ENCODE measurements around the gene BROX. TPM values are rescaled to one million over a fixed set of nuclear protein-coding genes. Genes with fewer than 3 reads are reported as not detected.
A peak's percentile ranks its signal among the peaks of the same experiment; 100 is the strongest.

The BROX gene
- polyA plus RNA-seq, 1 of the 3 experiments (the other 2 are of a cell fraction), result 3.8 TPM

- POLR2A ChIA-PET, result no interaction called here
- 0 out of 2 replicates have a peak overlapping the region, but pooled peaks have one; percentile 14 for H2AFZ ChIP-seq (ENCODE audit: low read depth)
- no peaks in the 10 kb centered on the region for H3K27me3 ChIP-seq (ENCODE audit: insufficient read depth)
- H3K9ac ChIP-seq, result no peak overlapping the region
- peak overlapping the region in 1 of 2 experiments; percentile 15; a peak in 1 of 4 replicates for H3K27ac ChIP-seq (ENCODE audit: low read depth in 2 of 2, low read length in 1 of 2)
- CTCF ChIA-PET, result interaction anchor here (1.1 to 1.3 kb wide), 2 partner anchors 23 to 335 kb away, joined by 5 read pairs; no protein-coding TSS in a partner anchor
- no peak for DNase-seq
- no peaks in the 10 kb centered on the region for H3K9me2 ChIP-seq
- WGBS (ENCODE audit: low lambda C conversion rate), result 66% methylated on average over 10 of the region's 10 CpGs
- peaks cover 7% of the 10 kb centered on the region for H3F3A ChIP-seq (replicated peaks; ENCODE audit: insufficient read depth)
- peaks cover 0 to 3% of the 10 kb centered on the region in 2 experiments; a peak in 1 of 4 replicates for H3K4me1 ChIP-seq (ENCODE audit: control insufficient read depth in 1 of 2, insufficient read depth in 2 of 2, low read depth in 1 of 2, low read length in 1 of 2)
- 0 out of 2 replicates have a peak overlapping the region, but pooled peaks have one; percentile 0 for H3K4me2 ChIP-seq
- H3K4me3 ChIP-seq (ENCODE audit: low read depth in 2 of 2, low read length in 1 of 2), result no peak overlapping the region
- TF ChIP-seq NFIC (IDR thresholded peaks at IDR 0.05; ENCODE audit: borderline replicate concordance) (peak; percentile 46; the same call in 1 of the 2 replicates), YY1 (IDR thresholded peaks at IDR 0.05; ENCODE audit: low read depth) (no peak), TCF12 (IDR thresholded peaks at IDR 0.05) (no peak), MXI1 (IDR thresholded peaks at IDR 0.05; ENCODE audit: low read depth, low read length) (no peak), FOSL2 (IDR thresholded peaks at IDR 0.05; ENCODE audit: borderline replicate concordance, low read depth) (peak; percentile 52; the same call in 1 of the 2 replicates), JUND (IDR thresholded peaks at IDR 0.05) (peak; percentile 22; the same call in 1 of the 2 replicates), FOXJ3 (CRISPR knock-in tag; IDR thresholded peaks at IDR 0.05) (no peak), EZH2phosphoT487 (IDR thresholded peaks at IDR 0.05; ENCODE audit: borderline replicate concordance, low read depth) (no peak), IRF3 (IDR thresholded peaks at IDR 0.05; ENCODE audit: low read depth, low read length) (no peak), MEF2A (IDR thresholded peaks at IDR 0.05; ENCODE audit: borderline replicate concordance, low read depth) (no peak), ELF1 (IDR thresholded peaks at IDR 0.05) (no peak)
- TF ChIP-seq, protein P1, sequence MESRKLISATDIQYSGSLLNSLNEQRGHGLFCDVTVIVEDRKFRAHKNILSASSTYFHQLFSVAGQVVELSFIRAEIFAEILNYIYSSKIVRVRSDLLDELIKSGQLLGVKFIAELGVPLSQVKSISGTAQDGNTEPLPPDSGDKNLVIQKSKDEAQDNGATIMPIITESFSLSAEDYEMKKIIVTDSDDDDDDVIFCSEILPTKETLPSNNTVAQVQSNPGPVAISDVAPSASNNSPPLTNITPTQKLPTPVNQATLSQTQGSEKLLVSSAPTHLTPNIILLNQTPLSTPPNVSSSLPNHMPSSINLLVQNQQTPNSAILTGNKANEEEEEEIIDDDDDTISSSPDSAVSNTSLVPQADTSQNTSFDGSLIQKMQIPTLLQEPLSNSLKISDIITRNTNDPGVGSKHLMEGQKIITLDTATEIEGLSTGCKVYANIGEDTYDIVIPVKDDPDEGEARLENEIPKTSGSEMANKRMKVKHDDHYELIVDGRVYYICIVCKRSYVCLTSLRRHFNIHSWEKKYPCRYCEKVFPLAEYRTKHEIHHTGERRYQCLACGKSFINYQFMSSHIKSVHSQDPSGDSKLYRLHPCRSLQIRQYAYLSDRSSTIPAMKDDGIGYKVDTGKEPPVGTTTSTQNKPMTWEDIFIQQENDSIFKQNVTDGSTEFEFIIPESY (IDR thresholded peaks at IDR 0.05; ENCODE audit: borderline replicate concordance, low read depth), result no peak
- TF ChIP-seq, protein P2, sequence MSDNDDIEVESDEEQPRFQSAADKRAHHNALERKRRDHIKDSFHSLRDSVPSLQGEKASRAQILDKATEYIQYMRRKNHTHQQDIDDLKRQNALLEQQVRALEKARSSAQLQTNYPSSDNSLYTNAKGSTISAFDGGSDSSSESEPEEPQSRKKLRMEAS (IDR thresholded peaks at IDR 0.05; ENCODE audit: low read depth), result no peak
- H3K79me2 ChIP-seq (ENCODE audit: insufficient read depth), result no peaks in the 10 kb centered on the region
- no peaks in the 10 kb centered on the region for H3K9me3 ChIP-seq
- H3K36me3 ChIP-seq (replicated peaks in 1 of 2; ENCODE audit: control insufficient read depth in 1 of 2, insufficient read depth in 2 of 2, low read length in 1 of 2), result no peaks in the 10 kb centered on the region
- H4K20me1 ChIP-seq (ENCODE audit: insufficient read depth), result no peaks in the 10 kb centered on the region
Observed at GRCh38 chr1:222754366-222755139, 42.2 kb downstream of the BROX start.

All from SK-N-SH (cell line).